ENCODE data around the gene FAM131C. TPM values are rescaled to one million over a fixed set of nuclear protein-coding genes. Genes with fewer than 3 reads are reported as not detected.
"Not testable (repeated sequence)": the region's sequence is repeated elsewhere in the genome, so short reads cannot be mapped to it uniquely, and the experiment has no call there.

FAM131C gene
- total and polyA plus RNA-seq, 2 donors: 0.30 TPM; not detected in 1

- H3K4me3 ChIP-seq (ENCODE audit: low read depth, low read length): no peak overlapping the region
- H3K4me1 ChIP-seq (ENCODE audit: insufficient read depth): no peaks in the 10 kb centered on the region
- no peaks in the 10 kb centered on the region for H3K36me3 ChIP-seq (ENCODE audit: insufficient read depth)
- no peak for DNase-seq (ENCODE audit: extremely low spot score)
- WGBS: 84% methylated on average over 7 of the region's 7 CpGs
- H3K27ac ChIP-seq (ENCODE audit: low read depth): no peak overlapping the region
Observed at GRCh38 chr1:16023050-16023653, 50.3 kb downstream of the FAM131C start.

DNA sequence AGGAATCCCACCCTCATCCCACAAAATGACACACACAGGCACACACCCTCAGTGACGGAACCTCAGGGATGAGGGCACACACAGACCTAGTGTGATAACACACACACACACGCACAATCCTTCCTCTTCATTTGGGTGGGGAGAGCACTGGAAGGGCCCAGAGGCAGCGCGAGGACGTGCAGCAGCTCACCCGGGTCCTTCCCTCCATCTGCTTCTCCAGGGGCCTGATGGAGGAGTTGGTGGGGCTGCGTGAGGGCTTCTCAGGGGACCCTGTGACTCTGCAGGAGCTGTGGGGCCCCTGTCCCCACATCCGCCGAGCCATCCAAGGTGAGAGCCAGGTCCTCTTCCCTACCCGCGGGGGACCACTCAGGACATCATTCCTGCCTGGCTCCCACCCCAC lies 51.1 kb downstream of the FAM131C start:
- no peak for DNase-seq (ENCODE audit: extremely low spot score)
- no peaks in the 10 kb centered on the region for H3K4me1 ChIP-seq (ENCODE audit: insufficient read depth)

DNA sequence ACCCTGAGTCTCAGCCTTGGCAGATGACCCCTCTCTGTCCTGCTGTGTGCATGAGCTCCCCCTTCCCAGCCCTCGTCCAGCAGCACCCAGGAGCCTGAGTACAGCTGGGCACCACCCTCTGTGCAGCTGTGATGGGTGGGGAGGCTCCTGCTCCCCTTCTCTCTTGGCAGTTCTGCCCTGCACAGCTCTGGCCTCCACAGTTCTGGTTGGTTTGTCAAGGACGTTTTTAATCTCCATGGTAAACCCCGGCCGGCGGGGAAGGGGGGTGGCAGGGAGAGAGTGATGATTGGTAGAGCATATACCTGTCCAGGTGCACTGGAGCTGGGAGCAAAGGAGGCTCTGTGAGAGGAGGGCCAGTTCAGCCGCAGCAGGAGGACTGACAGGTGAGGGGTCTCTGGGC lies 51.8 kb downstream of the FAM131C start, which contains the start of gene CLCNKA:
Gene CLCNKA (plus strand): TSS at position 356 of the 400 bp plus-strand sequence. CDS start 584 bp downstream, outside the sequence.
- 63% methylated on average over 6 of the region's 6 CpGs for WGBS
- H3K27ac ChIP-seq (ENCODE audit: low read depth): no peak within 1 kb of the TSS

More for the DNA sequence above, 51.1 kb downstream of the FAM131C start:
- Histone ChIP-seq H3K4me3 (ENCODE audit: low read depth, low read length) (no peak overlapping the region), H3K36me3 (ENCODE audit: insufficient read depth) (no peaks in the 10 kb centered on the region), H3K27ac (ENCODE audit: low read depth) (no peak overlapping the region)
- WGBS: 91% methylated on average over 11 of the region's 11 CpGs

GRCh38 chr1:16020878-16021277 lies 52.6 kb downstream of the FAM131C start:
- WGBS: 90% methylated on average over 9 of the region's 9 CpGs
- H3K36me3 ChIP-seq (ENCODE audit: insufficient read depth); H3K27ac ChIP-seq (ENCODE audit: low read depth); H3K4me3 ChIP-seq (ENCODE audit: low read depth, low read length); H3K4me1 ChIP-seq (ENCODE audit: insufficient read depth); DNase-seq (ENCODE audit: extremely low spot score): not testable (repeated sequence)

More for the DNA sequence above, 51.8 kb downstream of the FAM131C start, which contains the start of gene CLCNKA:
- Histone ChIP-seq H3K4me3 (ENCODE audit: low read depth, low read length) (no peak within 1 kb of the TSS), H3K36me3 (ENCODE audit: insufficient read depth) (no peaks in the 10 kb centered on the region), H3K4me1 (ENCODE audit: insufficient read depth) (no peaks in the 10 kb centered on the region)
- DNase-seq (ENCODE audit: extremely low spot score): no peak

- H3K4me1 ChIP-seq (ENCODE audit: insufficient read depth): no peaks in the 10 kb centered on the region
- 68% methylated on average over 6 of the region's 6 CpGs for WGBS
- no peak overlapping the region for H3K4me3 ChIP-seq (ENCODE audit: low read depth, low read length)
- DNase-seq (ENCODE audit: extremely low spot score): no peak
- H3K27ac ChIP-seq (ENCODE audit: low read depth): no peak overlapping the region
- no peaks in the 10 kb centered on the region for H3K36me3 ChIP-seq (ENCODE audit: insufficient read depth)
Observed at GRCh38 chr1:16020325-16020724, 53.1 kb downstream of the FAM131C start.

DNA sequence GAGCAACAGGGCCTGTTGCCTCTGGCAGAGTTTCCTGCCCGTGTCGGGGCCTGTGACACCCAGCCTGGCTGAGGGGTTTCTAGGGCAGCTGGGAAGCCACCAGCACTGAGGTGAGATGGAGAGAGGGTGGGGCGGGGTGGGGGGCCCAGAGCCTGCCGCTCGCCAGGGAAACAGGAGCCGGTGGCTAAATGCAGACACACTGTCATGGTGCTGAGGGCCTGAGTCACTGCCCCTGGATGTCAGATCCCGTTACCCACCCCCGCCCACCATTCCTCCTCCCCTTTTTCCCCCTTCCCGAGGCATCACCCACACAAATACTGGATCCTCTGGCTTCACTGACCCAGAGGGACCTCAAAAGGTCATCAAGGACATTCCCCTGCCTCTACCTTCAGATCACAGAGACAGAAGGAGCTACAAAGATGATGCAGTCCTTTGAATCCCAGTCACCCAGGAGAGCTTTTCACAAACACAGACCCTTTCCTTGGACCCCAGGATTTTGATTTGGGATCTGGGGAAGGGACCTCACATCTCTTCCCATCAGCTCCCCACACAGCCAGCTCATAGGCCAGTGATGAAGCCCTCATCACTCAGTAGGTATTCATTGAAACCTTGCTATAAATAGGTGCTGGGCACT lies 53.7 kb downstream of the FAM131C start:
- Histone ChIP-seq H3K27ac (ENCODE audit: low read depth) (peak overlapping the region; percentile 39), H3K36me3 (ENCODE audit: insufficient read depth) (no peaks in the 10 kb centered on the region), H3K4me1 (ENCODE audit: insufficient read depth) (no peaks in the 10 kb centered on the region), H3K4me3 (ENCODE audit: low read depth, low read length) (no peak overlapping the region)
- 52% methylated on average over 9 of the region's 9 CpGs for WGBS
- DNase-seq (ENCODE audit: extremely low spot score): no peak

- Histone ChIP-seq H3K4me3 (ENCODE audit: low read depth, low read length) (no peak overlapping the region), H3K27ac (ENCODE audit: low read depth) (peak overlapping the region; percentile 76), H3K36me3 (ENCODE audit: insufficient read depth) (no peaks in the 10 kb centered on the region), H3K4me1 (ENCODE audit: insufficient read depth) (no peaks in the 10 kb centered on the region)
- DNase-seq (ENCODE audit: extremely low spot score): no peak
- 60% methylated on average over 23 of the region's 23 CpGs for WGBS
Observed at GRCh38 chr1:16018749-16019643, 54.5 kb downstream of the FAM131C start.

DNA sequence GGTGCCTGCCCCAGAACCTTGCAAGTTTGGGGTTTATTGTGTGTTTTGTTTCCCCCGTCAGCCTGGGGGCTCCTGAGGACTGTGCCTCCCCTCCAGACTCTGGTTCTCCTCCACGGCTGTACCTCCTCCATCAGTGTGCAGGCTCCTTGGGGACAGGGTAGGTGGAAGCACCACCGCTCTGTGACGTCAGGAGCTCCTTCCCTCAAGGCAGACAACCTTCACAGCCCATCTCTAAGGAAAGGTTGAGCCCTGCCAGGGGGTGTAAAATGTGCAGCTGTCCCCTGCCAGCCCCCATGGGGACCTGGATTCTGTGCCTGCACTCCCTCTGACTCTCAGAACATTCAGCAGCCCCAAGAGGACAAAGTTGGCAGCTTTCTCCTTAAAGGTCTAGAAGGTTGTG lies 55.1 kb downstream of the FAM131C start:
- WGBS: 24% methylated on average over 4 of the region's 4 CpGs
- peak overlapping the region; percentile 76 for H3K27ac ChIP-seq (ENCODE audit: low read depth)
- no peaks in the 10 kb centered on the region for H3K36me3 ChIP-seq (ENCODE audit: insufficient read depth)
- no peak for DNase-seq (ENCODE audit: extremely low spot score)
- no peak overlapping the region for H3K4me3 ChIP-seq (ENCODE audit: low read depth, low read length)
- H3K4me1 ChIP-seq (ENCODE audit: insufficient read depth): no peaks in the 10 kb centered on the region

DNA sequence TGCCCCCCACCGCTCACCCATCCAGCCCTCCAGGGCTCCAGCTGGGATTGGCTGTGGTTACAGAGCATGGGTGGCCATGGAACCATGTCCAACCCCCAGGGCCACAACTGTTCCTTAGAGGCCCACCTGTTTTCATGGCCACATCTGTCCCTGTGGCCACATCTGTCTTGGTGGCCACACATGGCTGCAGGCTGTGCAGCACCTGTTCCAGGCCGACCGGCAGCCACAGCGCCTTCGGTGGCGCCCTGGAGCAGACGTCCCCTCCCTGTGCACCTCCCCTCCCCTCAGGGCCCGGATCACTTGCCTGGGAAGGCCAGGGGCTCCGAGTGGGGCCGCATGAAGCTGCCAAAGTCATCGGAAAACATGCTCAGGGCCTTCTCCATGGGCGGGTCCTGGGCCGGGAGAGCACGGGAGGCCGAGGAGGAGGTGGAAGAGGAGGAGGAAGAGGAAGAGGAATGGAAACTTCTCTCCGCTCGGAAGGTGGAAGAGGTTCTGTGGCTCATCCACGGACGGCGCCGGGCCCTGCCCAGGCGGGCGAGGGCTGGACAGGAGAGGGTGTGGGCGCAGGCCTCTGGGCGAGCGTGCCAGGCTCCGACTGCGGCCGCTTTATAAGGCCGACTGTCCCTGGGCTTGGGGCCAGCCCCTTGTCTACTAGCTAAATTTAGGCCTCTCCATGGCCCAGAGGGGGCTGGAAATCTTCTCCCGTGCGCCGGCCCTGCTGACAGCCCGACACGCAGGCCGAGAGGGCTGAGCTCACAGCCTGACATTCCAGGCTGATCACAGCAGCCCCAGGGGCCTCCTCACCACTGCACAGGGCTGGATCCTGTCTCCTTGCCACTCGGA lies 55.8 kb downstream of the FAM131C start, which contains the start of gene HSPB7:
Gene HSPB7 (minus strand): TSS at position 583 of the 843 bp plus-strand sequence. CDS start 80 bp downstream, at position 503.
- 17% methylated on average over 37 of the region's 37 CpGs for WGBS
- no peak for DNase-seq (ENCODE audit: extremely low spot score)
- peak within 1 kb of the TSS; percentile 76 for H3K27ac ChIP-seq (ENCODE audit: low read depth)
- no peaks in the 10 kb centered on the region for H3K36me3 ChIP-seq (ENCODE audit: insufficient read depth)
- no peak within 1 kb of the TSS for H3K4me3 ChIP-seq (ENCODE audit: low read depth, low read length)
- H3K4me1 ChIP-seq (ENCODE audit: insufficient read depth): no peaks in the 10 kb centered on the region

DNA sequence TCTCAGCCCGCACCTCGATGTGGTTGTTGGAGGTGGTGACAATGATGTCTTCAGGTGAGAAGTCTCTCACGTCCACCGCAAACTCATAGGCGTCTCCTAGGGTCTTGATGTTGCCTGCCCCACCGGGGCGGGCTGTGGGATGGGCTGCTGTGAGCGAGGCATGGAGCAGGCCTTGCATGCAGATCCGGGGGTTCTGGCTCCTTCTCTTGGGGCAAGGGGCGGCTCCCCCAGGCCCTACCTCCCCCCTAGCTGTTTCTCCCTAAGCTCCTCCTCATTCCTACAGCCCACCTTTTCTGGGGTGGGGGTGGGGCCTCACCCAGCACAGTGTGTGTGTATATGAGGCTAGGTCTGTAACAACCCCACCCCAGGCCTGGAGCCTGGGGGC lies 56.4 kb downstream of the FAM131C start:
- Histone ChIP-seq H3K4me1 (ENCODE audit: insufficient read depth) (no peaks in the 10 kb centered on the region), H3K36me3 (ENCODE audit: insufficient read depth) (no peaks in the 10 kb centered on the region)
- WGBS: 66% methylated on average over 10 of the region's 10 CpGs

GRCh38 chr1:16015960-16016901 lies 57.2 kb downstream of the FAM131C start:
- no peaks in the 10 kb centered on the region for H3K36me3 ChIP-seq (ENCODE audit: insufficient read depth)
- no peak for DNase-seq (ENCODE audit: extremely low spot score)
- H3K4me3 ChIP-seq (ENCODE audit: low read depth, low read length): no peak overlapping the region
- no peak overlapping the region for H3K27ac ChIP-seq (ENCODE audit: low read depth)
- H3K4me1 ChIP-seq (ENCODE audit: insufficient read depth): no peaks in the 10 kb centered on the region
- 72% methylated on average over 23 of the region's 23 CpGs for WGBS

More for the DNA sequence above, 56.4 kb downstream of the FAM131C start:
- no peak for DNase-seq (ENCODE audit: extremely low spot score)
- H3K27ac ChIP-seq (ENCODE audit: low read depth): no peak overlapping the region
- no peak overlapping the region for H3K4me3 ChIP-seq (ENCODE audit: low read depth, low read length)

DNA sequence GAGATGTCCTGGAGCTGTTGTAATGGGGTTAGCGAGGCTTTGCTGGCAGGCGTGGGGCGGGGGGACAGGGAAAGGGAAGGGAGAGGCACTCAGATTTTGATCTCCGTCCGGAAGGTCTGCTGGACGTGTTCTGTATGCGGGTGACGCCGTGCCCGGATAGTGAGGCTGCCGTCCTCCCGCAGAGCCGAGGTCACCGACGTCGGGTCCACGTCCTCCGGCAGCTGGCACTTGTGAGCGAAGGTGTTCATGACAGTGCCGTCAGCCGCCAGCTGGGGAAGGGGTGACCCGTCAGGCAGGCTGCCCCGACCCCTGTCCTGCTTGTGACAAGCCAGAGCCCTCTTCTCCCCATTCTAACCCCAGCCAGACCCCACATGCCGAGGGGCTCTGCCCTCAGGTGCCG lies 58.0 kb downstream of the FAM131C start:
- no peak overlapping the region for H3K27ac ChIP-seq (ENCODE audit: low read depth)
- no peaks in the 10 kb centered on the region for H3K36me3 ChIP-seq (ENCODE audit: insufficient read depth)
- no peaks in the 10 kb centered on the region for H3K4me1 ChIP-seq (ENCODE audit: insufficient read depth)
- 95% methylated on average over 25 of the region's 25 CpGs for WGBS
- no peak overlapping the region for H3K4me3 ChIP-seq (ENCODE audit: low read depth, low read length)
- DNase-seq (ENCODE audit: extremely low spot score): no peak

Data from urinary bladder (tissue), 4 donors.